ENCODE measurements around the gene MSI2.

DNA sequence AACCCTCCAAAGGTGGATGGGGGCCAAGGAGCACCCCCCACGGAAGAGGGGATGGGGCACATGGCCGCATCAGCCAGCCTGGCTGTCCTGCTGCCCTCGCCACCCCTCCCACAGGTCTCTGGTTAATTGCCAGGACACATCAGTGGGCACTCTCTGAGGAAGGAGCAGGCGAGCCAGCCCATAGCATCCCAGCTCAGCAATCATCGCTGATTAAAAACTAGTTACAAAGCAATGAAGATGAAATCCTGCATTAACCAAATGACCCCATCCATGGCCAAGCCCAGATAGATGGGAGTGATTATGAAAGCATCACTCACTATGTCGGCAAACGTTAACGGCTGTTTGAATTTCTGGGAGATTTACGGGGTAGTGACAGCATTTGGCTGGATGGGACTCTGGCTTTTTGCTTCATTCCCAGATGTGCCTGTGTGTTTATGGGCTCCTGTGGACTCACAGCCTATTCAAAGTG is 443.5 kb downstream of the MSI2 start:
- no peak for TF ChIP-seq CTCF (IDR thresholded peaks at IDR 0.05; ENCODE audit: low read depth, low read length, poor library complexity, severe bottlenecking)
- TF ChIP-seq EZH2phosphoT487 (IDR thresholded peaks at IDR 0.05; ENCODE audit: borderline replicate concordance, low read length) = no peak

Measured in DOHH2 (cell line).